HG03135 (cell line): ENCODE data around the gene SRD5A1.

Source experiments
- ATAC-seq: cut with Tn5 transposase; IDR thresholded peaks from one replicate; pipeline ENCODE4 v1.9.1; 2021; ENCODE audit warnings: mild to moderate bottlenecking, moderate library complexity; ENCODE audit not compliant: unreplicated experiment

The SRD5A1 gene

DNA sequence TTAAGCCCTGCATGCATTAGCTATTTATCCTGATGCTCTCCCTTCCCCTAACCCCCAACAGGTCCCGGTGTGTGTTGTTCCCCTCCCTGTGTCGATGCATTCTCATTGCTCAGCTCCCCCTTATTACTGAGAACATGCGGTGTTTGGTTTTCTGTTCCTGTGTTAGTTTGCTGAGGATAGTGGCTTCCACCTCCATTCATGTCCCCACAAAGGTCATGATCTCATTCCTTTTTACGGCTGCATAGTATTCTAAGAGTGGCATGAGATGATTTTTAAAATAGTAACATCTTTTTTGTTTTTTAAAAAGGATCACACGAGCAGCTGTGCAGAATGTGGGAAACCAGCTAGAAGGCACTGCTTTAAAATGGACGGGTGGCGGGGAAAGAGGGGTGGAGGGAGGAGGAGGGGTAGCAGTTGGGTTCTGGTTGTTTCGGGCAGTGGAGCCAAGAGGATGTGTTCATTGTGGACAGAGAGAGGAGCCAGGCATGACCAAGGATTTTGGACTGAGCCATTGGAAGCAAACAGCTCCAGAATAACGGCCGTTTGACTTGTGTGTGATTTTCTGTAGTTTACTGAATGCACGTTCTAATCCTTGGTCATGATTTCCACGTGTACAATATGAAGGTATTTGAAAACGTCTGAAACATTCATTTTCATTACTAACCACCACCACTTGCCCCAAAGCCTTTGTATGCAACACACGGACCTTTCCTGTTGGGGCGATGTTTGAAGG, 78.3 kb downstream of the SRD5A1 start:
- peak; percentile 26 for ATAC-seq

- peak; percentile 17 for ATAC-seq
These were observed 78.9 kb downstream of the SRD5A1 start for GRCh38 chr5:6712142-6712576.

GRCh38 chr5:6712577-6713273, 79.5 kb downstream of the SRD5A1 start:
- peak; percentile 64 for ATAC-seq

DNA sequence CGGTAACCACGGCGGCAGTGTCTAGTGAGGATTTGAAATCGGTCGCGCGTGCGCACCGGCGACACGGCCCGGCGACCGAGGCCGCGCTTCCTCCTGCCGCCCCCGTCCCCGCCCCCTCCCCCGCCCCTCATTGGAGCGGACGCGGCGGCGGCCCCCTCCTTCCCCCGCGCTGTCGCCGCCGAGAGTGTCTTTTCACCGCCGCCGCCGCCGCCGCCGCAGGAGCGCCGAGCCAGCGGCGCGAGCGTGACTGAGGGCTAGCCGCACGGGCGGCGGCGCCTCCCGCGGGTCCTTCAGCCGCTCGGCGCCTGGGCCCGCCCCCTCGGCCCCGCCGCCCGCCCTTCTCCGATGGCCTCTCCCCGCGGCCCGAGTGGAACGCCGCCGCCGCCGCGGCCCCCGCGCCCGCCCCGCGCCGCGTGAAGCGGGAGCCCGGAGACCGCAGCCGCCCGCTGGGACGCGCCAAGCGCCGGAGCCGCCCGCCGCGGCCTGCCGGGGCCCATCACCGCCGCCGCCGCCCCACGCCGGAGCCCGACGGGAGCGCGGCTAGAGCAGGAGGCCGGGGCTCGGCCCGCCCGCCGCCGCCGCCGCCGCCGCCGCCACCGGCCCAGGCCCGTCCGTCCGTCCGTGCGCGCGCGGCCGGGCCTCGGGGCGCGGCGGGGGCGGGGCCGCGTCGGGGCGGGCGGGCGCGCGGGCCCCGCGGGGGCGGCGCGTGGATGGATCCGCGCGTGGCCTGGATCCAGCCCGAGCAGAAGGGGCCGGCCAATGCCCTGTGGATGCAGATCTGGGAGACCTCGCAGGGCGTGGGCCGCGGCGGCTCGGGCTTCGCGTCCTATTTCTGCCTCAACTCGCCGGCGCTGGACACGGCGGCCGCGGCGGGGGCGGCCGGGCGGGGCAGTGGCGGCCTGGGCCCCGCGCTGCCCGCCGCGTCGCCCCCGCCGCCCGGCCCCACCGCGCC, 80.3 kb downstream of the SRD5A1 start, which contains the start of gene TENT4A:
Gene TENT4A (plus strand): TSS at position 159 of the 952 bp plus-strand sequence. CDS start 552 bp downstream, at position 711.
- peak; percentile 21 for ATAC-seq

- ATAC-seq = no peak
These were observed 81.2 kb downstream of the SRD5A1 start for GRCh38 chr5:6714226-6715041.

GRCh38 chr5:6715271-6715670, 82.0 kb downstream of the SRD5A1 start:
- ATAC-seq = no peak

- no peak for ATAC-seq
These were observed 82.8 kb downstream of the SRD5A1 start for GRCh38 chr5:6715758-6716628.

- no peak for ATAC-seq
These were observed 83.4 kb downstream of the SRD5A1 start for GRCh38 chr5:6716629-6717149.

- ATAC-seq = no peak
These were observed 84.0 kb downstream of the SRD5A1 start for GRCh38 chr5:6717247-6717646.

DNA sequence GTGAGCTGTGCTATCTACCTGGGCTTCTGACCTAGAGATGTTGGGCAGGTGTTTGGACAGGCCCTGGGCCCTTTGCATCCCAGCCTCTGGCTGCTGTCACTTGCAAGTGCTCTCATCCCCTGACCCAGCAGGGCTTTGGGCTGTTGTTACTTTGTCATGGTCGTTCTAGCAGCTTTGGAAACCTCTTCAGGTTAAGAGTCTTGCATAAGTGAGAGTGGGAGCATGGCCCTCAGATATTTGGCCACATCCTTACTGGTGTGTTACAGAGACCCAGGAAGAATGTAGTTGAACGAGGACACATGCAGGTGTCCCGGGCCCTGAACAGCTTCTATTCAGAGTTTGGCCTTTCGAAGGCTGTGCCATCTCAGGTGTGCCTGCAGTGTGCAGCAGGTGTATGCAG, 84.4 kb downstream of the SRD5A1 start:
- no peak for ATAC-seq

GRCh38 chr5:6718161-6718681, 85.0 kb downstream of the SRD5A1 start:
- no peak for ATAC-seq

DNA sequence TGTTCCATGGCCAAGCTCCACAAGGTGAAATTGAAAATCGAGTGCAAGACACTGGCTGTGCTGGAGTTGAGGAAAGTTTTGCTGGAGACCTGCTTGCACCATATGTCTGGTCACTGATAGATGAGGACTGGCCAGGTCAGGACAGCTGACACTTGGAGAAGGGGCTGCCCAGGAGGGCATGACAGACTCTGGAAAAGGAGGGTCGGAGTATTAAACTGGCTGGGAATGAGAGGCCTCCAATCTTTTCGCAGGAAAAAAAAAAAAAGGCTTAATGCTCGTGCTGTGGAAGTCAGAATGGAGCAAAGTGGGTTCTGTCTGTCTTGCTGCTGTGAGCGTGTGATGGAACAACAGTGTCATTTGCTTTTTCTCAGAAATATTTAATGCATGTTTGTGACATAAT, 85.5 kb downstream of the SRD5A1 start:
- ATAC-seq = no peak

DNA sequence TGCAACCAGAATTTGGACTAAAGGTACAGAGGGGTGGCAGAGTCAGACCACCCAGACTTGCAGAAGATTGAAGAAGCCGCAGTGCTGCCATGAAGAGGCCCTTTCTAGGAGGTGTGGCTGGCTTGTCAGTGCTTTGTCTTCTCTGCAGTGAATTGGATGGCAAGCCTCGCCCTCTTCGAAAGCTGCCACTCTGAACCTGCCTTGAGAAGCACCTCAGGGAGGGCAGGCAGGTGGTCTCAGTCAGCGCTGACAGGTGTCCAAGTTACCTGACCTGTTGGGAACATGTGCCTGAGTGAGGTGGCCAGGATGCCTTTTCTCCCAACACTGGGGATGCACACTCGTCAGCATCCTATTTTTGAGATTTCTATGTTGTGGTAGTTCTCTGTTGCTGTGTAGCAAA, 86.2 kb downstream of the SRD5A1 start:
- ATAC-seq = no peak

DNA sequence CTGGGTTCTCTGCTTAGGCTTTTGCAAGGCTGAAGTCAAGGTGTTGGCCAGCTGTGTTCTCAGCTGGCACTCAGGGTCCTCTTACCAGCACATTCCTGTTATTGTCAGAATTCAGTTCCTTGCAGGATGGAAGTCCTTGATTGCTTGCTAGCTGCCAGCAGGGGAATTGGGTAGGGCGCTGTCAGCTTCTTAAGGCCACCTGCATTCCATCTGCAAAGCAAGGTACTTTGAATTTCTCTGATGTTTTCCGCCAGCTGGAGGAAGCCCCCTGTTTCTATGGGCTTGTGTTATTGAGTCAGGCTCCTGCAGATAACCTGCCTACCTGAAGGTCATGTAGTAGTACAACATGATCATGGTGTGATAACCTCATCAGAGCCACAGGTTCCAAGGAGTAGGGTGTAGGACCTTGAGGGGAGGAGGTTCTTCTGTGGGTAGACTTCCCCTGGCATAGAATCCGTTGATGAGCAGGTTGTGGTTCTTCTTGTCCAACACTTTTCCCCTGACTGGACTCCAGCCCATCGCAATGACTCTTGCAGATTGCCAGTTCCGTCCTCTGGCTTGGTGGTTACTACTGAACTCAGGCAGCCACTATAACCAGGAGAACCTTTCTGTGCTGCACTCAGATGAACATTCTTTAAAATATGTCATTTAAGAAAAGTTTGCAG, 86.8 kb downstream of the SRD5A1 start:
- no peak for ATAC-seq

- ATAC-seq = no peak
These were observed 87.3 kb downstream of the SRD5A1 start for GRCh38 chr5:6720561-6720921.

- ATAC-seq = no peak
These were observed 88.2 kb downstream of the SRD5A1 start for GRCh38 chr5:6721442-6721841.

- ATAC-seq = peak; percentile 46
These were observed 88.8 kb downstream of the SRD5A1 start for GRCh38 chr5:6722015-6722414.

DNA sequence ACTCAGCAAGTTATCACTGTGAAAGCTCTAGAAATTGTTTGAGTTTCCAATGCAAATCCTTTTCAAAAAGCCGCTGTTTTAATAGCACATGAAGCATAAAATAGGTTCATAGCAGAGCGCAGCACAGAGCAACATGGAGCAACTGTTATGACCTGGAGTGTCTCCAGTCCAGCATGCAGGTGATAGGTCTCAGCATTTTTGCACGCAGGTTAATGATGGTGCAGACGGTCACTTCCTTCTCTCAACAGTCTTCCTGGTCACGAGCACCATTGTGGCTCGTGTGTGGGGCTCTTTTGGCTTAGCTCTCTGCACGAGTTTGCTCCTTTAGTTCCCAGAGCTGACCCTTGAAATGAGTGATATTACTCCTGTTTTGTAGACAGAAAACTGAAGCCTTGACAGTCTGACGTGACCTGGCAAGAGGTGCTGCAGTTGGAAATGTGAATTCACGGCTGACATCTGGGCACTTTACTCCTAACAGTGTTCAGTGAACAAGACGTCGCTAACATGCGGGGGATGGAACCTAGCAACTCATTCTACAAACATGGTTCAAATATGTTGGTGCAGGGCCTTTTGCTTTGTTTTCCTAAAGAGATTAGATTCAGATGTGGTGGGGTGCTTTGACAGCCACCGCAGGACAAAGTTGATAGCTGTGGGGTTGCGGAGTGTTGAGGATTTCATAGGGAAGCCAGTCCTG, 90.0 kb downstream of the SRD5A1 start:
- ATAC-seq = no peak
